ENCODE measurements around the gene PPP1R13B.
"Not testable (repeated sequence)": the region's sequence is repeated elsewhere in the genome, so short reads cannot be mapped to it uniquely, and the experiment has no call there.

The PPP1R13B gene

GRCh38 chr14:103696070-103696402, 151.3 kb downstream of the PPP1R13B start:
- TF ChIP-seq CTCF (IDR thresholded peaks at IDR 0.05; ENCODE audit: low read depth, low read length, missing control alignments), result no peak
- no peak overlapping the region for H3K4me3 ChIP-seq (replicated peaks; ENCODE audit: low read depth, low read length)
- DNase-seq (ENCODE audit: extremely low read depth, low read depth), result no peak

- no peak overlapping the region for H3K4me3 ChIP-seq (replicated peaks; ENCODE audit: low read depth, low read length)
- no peak for TF ChIP-seq CTCF (IDR thresholded peaks at IDR 0.05; ENCODE audit: low read depth, low read length, missing control alignments)
- no peak for DNase-seq (ENCODE audit: extremely low read depth, low read depth)
Observed at GRCh38 chr14:103695296-103696069, 151.9 kb downstream of the PPP1R13B start.

GRCh38 chr14:103694572-103695026, 152.8 kb downstream of the PPP1R13B start:
- no peak overlapping the region for H3K4me3 ChIP-seq (replicated peaks; ENCODE audit: low read depth, low read length)
- no peak for DNase-seq (ENCODE audit: extremely low read depth, low read depth)
- no peak for TF ChIP-seq CTCF (IDR thresholded peaks at IDR 0.05; ENCODE audit: low read depth, low read length, missing control alignments)

- DNase-seq (ENCODE audit: extremely low read depth, low read depth), result no peak
- no peak for TF ChIP-seq CTCF (IDR thresholded peaks at IDR 0.05; ENCODE audit: low read depth, low read length, missing control alignments)
- no peak overlapping the region for H3K4me3 ChIP-seq (replicated peaks; ENCODE audit: low read depth, low read length)
Observed at GRCh38 chr14:103693515-103693914, 153.9 kb downstream of the PPP1R13B start.

- no peak overlapping the region for H3K4me3 ChIP-seq (replicated peaks; ENCODE audit: low read depth, low read length)
Observed at GRCh38 chr14:103692871-103693270, 154.5 kb downstream of the PPP1R13B start.

GRCh38 chr14:103692159-103692558, 155.2 kb downstream of the PPP1R13B start:
- TF ChIP-seq CTCF (IDR thresholded peaks at IDR 0.05; ENCODE audit: low read depth, low read length, missing control alignments), result no peak
- DNase-seq (ENCODE audit: extremely low read depth, low read depth), result no peak
- no peak overlapping the region for H3K4me3 ChIP-seq (replicated peaks; ENCODE audit: low read depth, low read length)

More at GRCh38 chr14:103692871-103693270, 154.5 kb downstream of the PPP1R13B start:
- TF ChIP-seq CTCF (IDR thresholded peaks at IDR 0.05; ENCODE audit: low read depth, low read length, missing control alignments), result no peak
- DNase-seq (ENCODE audit: extremely low read depth, low read depth), result no peak

- not testable (repeated sequence) for DNase-seq (ENCODE audit: extremely low read depth, low read depth); H3K4me3 ChIP-seq (replicated peaks; ENCODE audit: low read depth, low read length)
Observed at GRCh38 chr14:103691655-103692054, 155.7 kb downstream of the PPP1R13B start.

Data from HFF-Myc (cell line).